IgD-negative memory B cell (primary cell): Measurements from ENCODE around the gene RGS7. TPM values are rescaled to one million over a fixed set of nuclear protein-coding genes. Genes with fewer than 3 reads are reported as not detected.

ENCODE experiments used
- H3K27ac Mint-ChIP-seq, 3 donors: one replicate each; pipeline ENCODE4 v1.8.0; 2020 to 2022; ENCODE audit warnings: mild to moderate bottlenecking in 3 of 3, mixed read lengths in 3 of 3, moderate library complexity in 1 of 3
- H3K27me3 Mint-ChIP-seq: one replicate; pipeline ENCODE4 v1.8.0; 2021; ENCODE audit warnings: mixed read lengths
- H3K36me3 Mint-ChIP-seq: one replicate; pipeline ENCODE4 v1.8.0; 2020; ENCODE audit warnings: mild to moderate bottlenecking, mixed read lengths
- H3K4me1 Mint-ChIP-seq, 3 donors: one replicate each; pipeline ENCODE4 v1.8.0; 2020 to 2022; ENCODE audit warnings: mixed read lengths in 3 of 3, mild to moderate bottlenecking in 1 of 3
- H3K4me3 Mint-ChIP-seq, 4 donors: one replicate each; pipeline ENCODE4 v1.8.0; 2020 to 2022; ENCODE audit warnings: mild to moderate bottlenecking in 4 of 4, mixed read lengths in 4 of 4, moderate library complexity in 3 of 4
- H3K9me3 Mint-ChIP-seq, 3 donors: one replicate each; pipeline ENCODE4 v1.8.0; 2020 to 2021; ENCODE audit warnings: mixed read lengths in 3 of 3, mild to moderate bottlenecking in 1 of 3
- polyA plus RNA-seq: library from polyadenylated mRNA; unstranded; fragments of 300-500 nt; fragmentation: Illumina TruSeq; gene quantifications from one replicate; pipeline ENCODE4 v1.2.3, GENCODE V29; 2021

RGS7 gene
- polyA plus RNA-seq, 1 donor from 2014 or later = 0.54 TPM

GRCh38 chr1:240829487-240829886 lies 527.5 kb downstream of the RGS7 start:
- Mint-ChIP-seq H3K4me3 (no peak overlapping the region), H3K27me3 (no peaks in the 10 kb centered on the region), H3K9me3 (no peaks in the 10 kb centered on the region), H3K27ac (no peak overlapping the region), H3K36me3 (no peaks in the 10 kb centered on the region), H3K4me1 (no peaks in the 10 kb centered on the region)

- peaks cover 2% of the 10 kb centered on the region for H3K36me3 Mint-ChIP-seq
- H3K4me3 Mint-ChIP-seq = no peak overlapping the region
- no peaks in the 10 kb centered on the region for H3K4me1 Mint-ChIP-seq
- H3K27ac Mint-ChIP-seq = no peak overlapping the region
- no peaks in the 10 kb centered on the region for H3K9me3 Mint-ChIP-seq
- H3K27me3 Mint-ChIP-seq = no peaks in the 10 kb centered on the region
Measured at GRCh38 chr1:240827786-240828185, 529.2 kb downstream of the RGS7 start.

GRCh38 chr1:240824238-240824637 lies 532.8 kb downstream of the RGS7 start:
- peaks cover 0 to 3% (median 0%) of the 10 kb centered on the region in 3 donors for H3K9me3 Mint-ChIP-seq
- peaks cover 2% of the 10 kb centered on the region for H3K36me3 Mint-ChIP-seq
- no peak overlapping the region for H3K27ac Mint-ChIP-seq
- H3K4me1 Mint-ChIP-seq = no peaks in the 10 kb centered on the region
- H3K27me3 Mint-ChIP-seq = no peaks in the 10 kb centered on the region
- H3K4me3 Mint-ChIP-seq = no peak overlapping the region

GRCh38 chr1:240823357-240823756 lies 533.6 kb downstream of the RGS7 start:
- Mint-ChIP-seq H3K36me3 (peaks cover 2% of the 10 kb centered on the region), H3K27ac (no peak overlapping the region), H3K4me3 (no peak overlapping the region), H3K4me1 (no peaks in the 10 kb centered on the region), H3K27me3 (no peaks in the 10 kb centered on the region), H3K9me3 (peaks cover 0 to 3% (median 2%) of the 10 kb centered on the region in 3 donors)

GRCh38 chr1:240821925-240822324 lies 535.1 kb downstream of the RGS7 start:
- Mint-ChIP-seq H3K36me3 (peaks cover 2% of the 10 kb centered on the region), H3K4me1 (no peaks in the 10 kb centered on the region), H3K4me3 (no peak overlapping the region), H3K27ac (no peak overlapping the region), H3K27me3 (no peaks in the 10 kb centered on the region), H3K9me3 (peaks cover 0 to 3% (median 2%) of the 10 kb centered on the region in 3 donors)

GRCh38 chr1:240820816-240821215 lies 536.2 kb downstream of the RGS7 start:
- H3K4me1 Mint-ChIP-seq = no peaks in the 10 kb centered on the region
- peaks cover 0 to 4% (median 3%) of the 10 kb centered on the region in 3 donors for H3K9me3 Mint-ChIP-seq
- no peaks in the 10 kb centered on the region for H3K27me3 Mint-ChIP-seq
- no peak overlapping the region for H3K4me3 Mint-ChIP-seq
- no peak overlapping the region for H3K27ac Mint-ChIP-seq
- H3K36me3 Mint-ChIP-seq = peaks cover 2% of the 10 kb centered on the region

GRCh38 chr1:240816472-240816871 lies 540.5 kb downstream of the RGS7 start:
- H3K4me1 Mint-ChIP-seq = no peaks in the 10 kb centered on the region
- H3K27ac Mint-ChIP-seq = no peak overlapping the region
- H3K36me3 Mint-ChIP-seq = no peaks in the 10 kb centered on the region
- H3K27me3 Mint-ChIP-seq = no peaks in the 10 kb centered on the region
- no peak overlapping the region for H3K4me3 Mint-ChIP-seq
- peaks cover 0 to 5% (median 2%) of the 10 kb centered on the region in 3 donors for H3K9me3 Mint-ChIP-seq

GRCh38 chr1:240813720-240814119 lies 543.3 kb downstream of the RGS7 start:
- no peak overlapping the region for H3K4me3 Mint-ChIP-seq
- H3K27me3 Mint-ChIP-seq = no peaks in the 10 kb centered on the region
- no peaks in the 10 kb centered on the region for H3K36me3 Mint-ChIP-seq
- H3K4me1 Mint-ChIP-seq = no peaks in the 10 kb centered on the region
- H3K27ac Mint-ChIP-seq = no peak overlapping the region
- H3K9me3 Mint-ChIP-seq = peaks cover 0 to 5% (median 0%) of the 10 kb centered on the region in 3 donors

GRCh38 chr1:240811256-240811655 lies 545.7 kb downstream of the RGS7 start:
- Mint-ChIP-seq H3K9me3 (peaks cover 0 to 1% (median 0%) of the 10 kb centered on the region in 3 donors), H3K27ac (no peak overlapping the region), H3K4me3 (no peak overlapping the region), H3K4me1 (no peaks in the 10 kb centered on the region), H3K27me3 (no peaks in the 10 kb centered on the region), H3K36me3 (no peaks in the 10 kb centered on the region)

- no peaks in the 10 kb centered on the region for H3K27me3 Mint-ChIP-seq
- H3K4me1 Mint-ChIP-seq = no peaks in the 10 kb centered on the region
- H3K4me3 Mint-ChIP-seq = no peak overlapping the region
- no peaks in the 10 kb centered on the region for H3K9me3 Mint-ChIP-seq
- no peak overlapping the region for H3K27ac Mint-ChIP-seq
- H3K36me3 Mint-ChIP-seq = no peaks in the 10 kb centered on the region
Measured at GRCh38 chr1:240808381-240808780, 548.6 kb downstream of the RGS7 start.

- no peaks in the 10 kb centered on the region for H3K36me3 Mint-ChIP-seq
- H3K27ac Mint-ChIP-seq = no peak overlapping the region
- no peak overlapping the region for H3K4me3 Mint-ChIP-seq
- H3K9me3 Mint-ChIP-seq = peaks cover 0 to 1% (median 0%) of the 10 kb centered on the region in 3 donors
- H3K4me1 Mint-ChIP-seq = no peaks in the 10 kb centered on the region
- H3K27me3 Mint-ChIP-seq = no peaks in the 10 kb centered on the region
Measured at GRCh38 chr1:240806200-240806745, 550.7 kb downstream of the RGS7 start.

- H3K27ac Mint-ChIP-seq = no peak overlapping the region
- no peaks in the 10 kb centered on the region for H3K4me1 Mint-ChIP-seq
- H3K4me3 Mint-ChIP-seq = no peak overlapping the region
- H3K27me3 Mint-ChIP-seq = no peaks in the 10 kb centered on the region
- peaks cover 0 to 3% (median 0%) of the 10 kb centered on the region in 3 donors for H3K9me3 Mint-ChIP-seq
- no peaks in the 10 kb centered on the region for H3K36me3 Mint-ChIP-seq
Measured at GRCh38 chr1:240804475-240804874, 552.5 kb downstream of the RGS7 start.

GRCh38 chr1:240803151-240803550 lies 553.9 kb downstream of the RGS7 start:
- Mint-ChIP-seq H3K36me3 (no peaks in the 10 kb centered on the region), H3K4me3 (no peak overlapping the region), H3K27me3 (no peaks in the 10 kb centered on the region), H3K27ac (no peak overlapping the region), H3K9me3 (peaks cover 0 to 4% (median 0%) of the 10 kb centered on the region in 3 donors), H3K4me1 (no peaks in the 10 kb centered on the region)

GRCh38 chr1:240802271-240802670 lies 554.7 kb downstream of the RGS7 start:
- H3K27me3 Mint-ChIP-seq = no peaks in the 10 kb centered on the region
- H3K4me3 Mint-ChIP-seq = no peak overlapping the region
- H3K4me1 Mint-ChIP-seq = no peaks in the 10 kb centered on the region
- no peak overlapping the region for H3K27ac Mint-ChIP-seq
- H3K36me3 Mint-ChIP-seq = no peaks in the 10 kb centered on the region
- H3K9me3 Mint-ChIP-seq = peaks cover 0 to 4% (median 0%) of the 10 kb centered on the region in 3 donors

- Mint-ChIP-seq H3K4me3 (no peak overlapping the region), H3K4me1 (no peaks in the 10 kb centered on the region), H3K27ac (no peak overlapping the region), H3K27me3 (no peaks in the 10 kb centered on the region), H3K9me3 (peaks cover 0 to 4% (median 0%) of the 10 kb centered on the region in 3 donors), H3K36me3 (no peaks in the 10 kb centered on the region)
Measured at GRCh38 chr1:240801442-240801841, 555.6 kb downstream of the RGS7 start.

- Mint-ChIP-seq H3K27ac (no peak overlapping the region), H3K4me3 (no peak overlapping the region), H3K36me3 (no peaks in the 10 kb centered on the region), H3K4me1 (no peaks in the 10 kb centered on the region), H3K27me3 (no peaks in the 10 kb centered on the region), H3K9me3 (peaks cover 0 to 4% (median 0%) of the 10 kb centered on the region in 3 donors)
Measured at GRCh38 chr1:240800291-240800690, 556.7 kb downstream of the RGS7 start.
